HG02610 (cell line): ENCODE results near the gene SSH2.

Experiments
- ATAC-seq: cut with Tn5 transposase; IDR thresholded peaks from one replicate; pipeline ENCODE4 v1.9.1; 2021; ENCODE audit warnings: mild to moderate bottlenecking, moderate library complexity; ENCODE audit not compliant: unreplicated experiment

SSH2 gene

GRCh38 chr17:29579866-29580771 is 349.9 kb downstream of the SSH2 start:
- ATAC-seq: peak; percentile 69

- ATAC-seq: no peak
Measured at GRCh38 chr17:29578626-29579485, 351.2 kb downstream of the SSH2 start.

GRCh38 chr17:29577385-29578211 is 352.4 kb downstream of the SSH2 start:
- ATAC-seq: no peak

GRCh38 chr17:29577001-29577370 is 353.0 kb downstream of the SSH2 start:
- no peak for ATAC-seq

GRCh38 chr17:29576214-29577000 is 353.6 kb downstream of the SSH2 start:
- no peak for ATAC-seq
